Mononuclear cell (primary cell): ENCODE measurements around the gene ARHGAP20. TPM values are rescaled to one million over a fixed set of nuclear protein-coding genes. Genes with fewer than 3 reads are reported as not detected.

ENCODE experiments used
- H3K27me3 ChIP-seq: 2 replicates; pipeline ENCODE4 v1.6.0; 2011; ENCODE audit warnings: low read length, control low read depth; ENCODE audit not compliant: insufficient read depth
- H3K4me1 ChIP-seq: 2 replicates; pipeline ENCODE4 v1.5.1; 2011; ENCODE audit warnings: mild to moderate bottlenecking, low read length, control low read depth; ENCODE audit not compliant: insufficient read depth
- H3K4me3 ChIP-seq: 2 replicates; pipeline ENCODE4 v1.5.1; 2011; ENCODE audit warnings: mild to moderate bottlenecking, low read length, moderate library complexity
- H3K9me3 ChIP-seq: 2 replicates; pipeline ENCODE4 v1.5.1; 2011; ENCODE audit warnings: low read depth, mild to moderate bottlenecking, control low read depth, low read length
- total RNA-seq: library from RNA; depleted of rRNA; stranded (reverse); fragments of >200 nt; gene quantifications from one replicate; pipeline ENCODE4 v1.2.3, GENCODE V29; 2012

The ARHGAP20 gene
- total RNA-seq, 1 donor, result 0.21 TPM

GRCh38 chr11:110606415-110606814 is 105.8 kb downstream of the ARHGAP20 start:
- Histone ChIP-seq H3K9me3 (no peaks in the 10 kb centered on the region), H3K4me1 (no peaks in the 10 kb centered on the region), H3K4me3 (no peak overlapping the region), H3K27me3 (no peaks in the 10 kb centered on the region)

DNA sequence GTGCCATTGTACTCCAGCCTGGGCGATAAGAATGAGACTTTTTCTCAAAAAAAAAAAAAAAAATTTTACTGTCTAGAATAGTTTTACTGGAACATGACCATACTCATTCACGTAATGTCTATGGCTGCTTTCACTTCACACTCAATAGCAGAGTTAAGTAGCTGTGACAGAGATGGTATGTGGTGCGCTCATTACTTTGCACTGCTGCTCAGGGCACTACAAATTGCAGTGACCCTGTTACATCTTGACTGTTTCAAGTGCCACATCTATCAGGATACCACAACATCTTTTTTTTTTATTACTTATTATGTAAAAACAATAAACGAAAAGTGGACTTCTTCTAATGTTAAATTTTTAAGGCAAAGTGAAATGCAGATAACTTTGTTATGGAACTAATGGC is 110.3 kb downstream of the ARHGAP20 start:
- H3K27me3 ChIP-seq, result no peaks in the 10 kb centered on the region
- no peaks in the 10 kb centered on the region for H3K9me3 ChIP-seq
- no peak overlapping the region for H3K4me3 ChIP-seq
- H3K4me1 ChIP-seq, result no peaks in the 10 kb centered on the region

GRCh38 chr11:110600322-110600721 is 111.9 kb downstream of the ARHGAP20 start:
- Histone ChIP-seq H3K9me3 (no peaks in the 10 kb centered on the region), H3K4me1 (no peaks in the 10 kb centered on the region), H3K4me3 (no peak overlapping the region), H3K27me3 (no peaks in the 10 kb centered on the region)

DNA sequence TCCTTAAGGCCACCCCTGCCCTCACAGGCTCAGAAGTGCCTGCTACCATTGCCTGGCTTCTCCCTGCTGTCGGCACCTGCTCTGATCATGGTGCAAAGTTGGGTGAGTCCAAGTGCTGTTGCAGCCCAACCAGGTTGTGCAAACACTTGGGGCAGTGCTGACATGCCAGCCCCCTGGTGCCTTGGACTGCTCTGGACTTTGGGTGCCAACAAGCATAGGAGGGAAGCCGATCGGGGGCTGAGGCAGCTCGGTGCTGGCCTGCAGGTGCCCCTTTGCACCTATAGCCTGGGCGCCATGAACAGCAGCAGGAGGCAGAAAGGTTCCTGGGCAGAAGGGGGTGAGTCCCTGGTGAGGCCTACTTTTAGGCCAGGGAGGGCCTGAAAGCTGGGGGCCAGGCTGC is 113.0 kb downstream of the ARHGAP20 start:
- Histone ChIP-seq H3K9me3 (no peaks in the 10 kb centered on the region), H3K4me3 (no peak overlapping the region), H3K4me1 (no peaks in the 10 kb centered on the region), H3K27me3 (no peaks in the 10 kb centered on the region)

DNA sequence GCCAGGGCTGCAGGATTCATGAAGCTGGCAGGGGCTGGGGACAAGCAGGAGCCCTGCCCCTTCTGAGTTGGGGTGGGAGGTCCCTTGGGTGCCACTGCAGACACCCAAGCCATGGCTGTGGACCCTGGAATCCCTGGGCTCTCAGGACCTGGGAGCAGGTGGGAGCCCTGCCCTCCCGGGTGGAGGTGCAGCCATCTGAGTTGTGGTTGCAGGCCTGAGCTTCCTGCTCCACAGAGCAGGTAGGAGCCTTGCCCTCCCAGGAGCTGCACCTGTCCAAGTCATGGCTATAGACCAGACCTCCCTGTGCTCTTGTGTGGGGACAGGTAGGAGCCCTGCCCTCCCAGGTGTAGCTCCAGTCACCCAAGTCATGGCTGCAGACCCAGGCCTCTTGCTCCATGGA is 113.5 kb downstream of the ARHGAP20 start:
- no peaks in the 10 kb centered on the region for H3K4me1 ChIP-seq
- H3K9me3 ChIP-seq, result no peaks in the 10 kb centered on the region
- no peaks in the 10 kb centered on the region for H3K27me3 ChIP-seq
- H3K4me3 ChIP-seq, result no peak overlapping the region

- no peaks in the 10 kb centered on the region for H3K9me3 ChIP-seq
- H3K27me3 ChIP-seq, result no peaks in the 10 kb centered on the region
- H3K4me3 ChIP-seq, result no peak overlapping the region
- no peaks in the 10 kb centered on the region for H3K4me1 ChIP-seq
These were observed 124.3 kb downstream of the ARHGAP20 start for GRCh38 chr11:110587972-110588371.

DNA sequence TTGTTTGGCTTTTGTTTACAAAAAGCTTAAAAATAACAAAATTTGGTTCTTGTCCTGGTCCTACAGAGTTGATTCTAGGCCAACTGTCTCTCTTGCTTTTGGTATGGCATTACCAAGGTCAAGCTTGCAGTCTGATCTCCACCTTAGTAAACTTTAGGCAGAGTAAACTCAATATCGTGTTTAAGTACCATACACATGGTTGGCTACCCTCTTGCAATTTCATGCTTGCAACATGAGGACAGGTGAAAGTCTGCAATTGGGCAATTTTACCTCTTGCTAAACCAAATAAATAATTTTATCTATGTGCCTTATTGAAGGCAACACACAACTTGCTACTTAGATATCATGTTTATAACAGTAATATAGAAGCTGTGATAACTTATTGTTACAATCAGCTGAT is 125.1 kb downstream of the ARHGAP20 start:
- Histone ChIP-seq H3K4me3 (no peak overlapping the region), H3K4me1 (no peaks in the 10 kb centered on the region), H3K27me3 (no peaks in the 10 kb centered on the region), H3K9me3 (no peaks in the 10 kb centered on the region)

DNA sequence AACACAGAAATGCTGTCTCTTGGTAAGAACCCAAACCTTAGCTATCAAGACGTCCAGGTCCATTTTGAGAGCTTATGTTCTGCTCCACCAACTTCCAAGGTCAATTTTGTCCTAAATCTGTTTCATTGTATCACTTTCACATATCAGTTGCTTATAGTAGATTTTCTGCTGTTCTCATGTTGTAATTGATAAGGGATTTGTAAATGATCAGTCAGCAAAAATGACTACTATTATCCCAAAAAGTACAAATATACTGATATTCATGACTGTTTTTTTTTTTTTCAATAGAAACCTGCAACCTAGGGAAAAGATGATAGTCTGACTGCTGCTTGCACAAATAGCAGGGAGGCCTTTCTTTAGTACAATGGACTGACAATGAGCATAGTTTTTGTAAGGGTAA is 128.1 kb downstream of the ARHGAP20 start:
- H3K27me3 ChIP-seq, result no peaks in the 10 kb centered on the region
- no peaks in the 10 kb centered on the region for H3K9me3 ChIP-seq
- H3K4me3 ChIP-seq, result no peak overlapping the region

DNA sequence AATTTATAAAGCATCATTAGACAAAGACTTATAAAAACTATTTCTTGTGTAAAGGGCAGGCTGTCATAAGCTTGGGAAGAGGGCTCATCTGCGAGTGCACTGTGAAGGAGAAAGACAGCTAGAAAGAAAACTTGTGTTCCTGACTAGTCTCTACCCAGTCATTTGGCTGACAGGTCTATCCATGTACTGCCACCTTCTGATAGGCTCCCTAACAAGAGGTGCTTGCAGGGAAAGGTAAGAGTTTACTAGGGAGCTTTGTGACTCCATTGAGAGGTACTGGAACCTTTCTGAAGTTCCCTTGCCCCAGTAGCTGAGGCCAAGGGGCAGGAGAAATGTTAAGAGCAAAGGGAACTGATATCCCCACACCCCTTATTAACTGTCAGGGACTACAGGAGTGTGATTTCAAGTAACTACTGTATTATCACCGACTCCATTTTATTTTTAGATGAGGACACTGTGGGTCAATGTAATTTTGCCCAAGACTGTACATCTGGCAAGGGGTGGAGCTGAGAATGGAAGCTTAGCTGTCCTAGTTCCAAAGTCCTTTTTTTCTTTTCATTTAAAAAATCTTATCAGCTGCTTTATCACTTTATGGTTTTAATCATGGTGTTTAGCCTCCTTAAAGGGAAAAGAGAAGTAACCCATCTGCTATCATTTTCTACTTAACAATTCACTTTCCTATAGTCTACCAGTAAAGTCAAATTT is 129.4 kb downstream of the ARHGAP20 start:
- Histone ChIP-seq H3K9me3 (no peaks in the 10 kb centered on the region), H3K4me3 (no peak overlapping the region), H3K4me1 (no peaks in the 10 kb centered on the region), H3K27me3 (no peaks in the 10 kb centered on the region)

More for the DNA sequence above, 128.1 kb downstream of the ARHGAP20 start:
- H3K4me1 ChIP-seq, result no peaks in the 10 kb centered on the region

DNA sequence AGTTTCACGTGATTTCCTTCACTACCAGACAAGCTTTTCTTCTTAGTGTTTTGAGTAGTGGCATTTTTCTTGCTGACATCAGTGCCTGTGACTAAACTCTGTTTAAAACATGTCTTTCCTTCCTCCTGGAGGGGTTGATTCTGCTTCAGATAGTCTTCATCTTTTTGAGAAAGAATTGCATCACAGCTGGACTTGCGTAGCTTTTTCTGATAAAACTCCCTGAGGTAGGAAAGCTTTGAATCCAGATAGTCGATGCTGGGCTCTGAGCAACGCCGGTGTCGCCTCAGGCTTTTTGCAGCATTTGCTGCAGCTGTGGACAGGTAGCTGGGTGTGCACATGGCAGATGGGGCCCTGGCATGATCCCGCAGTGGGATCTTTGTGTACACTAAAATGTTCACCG is 131.7 kb downstream of the ARHGAP20 start:
- H3K27me3 ChIP-seq, result no peaks in the 10 kb centered on the region
- H3K9me3 ChIP-seq, result no peaks in the 10 kb centered on the region
- H3K4me1 ChIP-seq, result no peaks in the 10 kb centered on the region
- no peak overlapping the region for H3K4me3 ChIP-seq

- no peak overlapping the region for H3K4me3 ChIP-seq
- H3K4me1 ChIP-seq, result no peaks in the 10 kb centered on the region
- peaks cover 2% of the 10 kb centered on the region for H3K27me3 ChIP-seq
- no peaks in the 10 kb centered on the region for H3K9me3 ChIP-seq
These were observed 138.8 kb downstream of the ARHGAP20 start for GRCh38 chr11:110573411-110573810.

DNA sequence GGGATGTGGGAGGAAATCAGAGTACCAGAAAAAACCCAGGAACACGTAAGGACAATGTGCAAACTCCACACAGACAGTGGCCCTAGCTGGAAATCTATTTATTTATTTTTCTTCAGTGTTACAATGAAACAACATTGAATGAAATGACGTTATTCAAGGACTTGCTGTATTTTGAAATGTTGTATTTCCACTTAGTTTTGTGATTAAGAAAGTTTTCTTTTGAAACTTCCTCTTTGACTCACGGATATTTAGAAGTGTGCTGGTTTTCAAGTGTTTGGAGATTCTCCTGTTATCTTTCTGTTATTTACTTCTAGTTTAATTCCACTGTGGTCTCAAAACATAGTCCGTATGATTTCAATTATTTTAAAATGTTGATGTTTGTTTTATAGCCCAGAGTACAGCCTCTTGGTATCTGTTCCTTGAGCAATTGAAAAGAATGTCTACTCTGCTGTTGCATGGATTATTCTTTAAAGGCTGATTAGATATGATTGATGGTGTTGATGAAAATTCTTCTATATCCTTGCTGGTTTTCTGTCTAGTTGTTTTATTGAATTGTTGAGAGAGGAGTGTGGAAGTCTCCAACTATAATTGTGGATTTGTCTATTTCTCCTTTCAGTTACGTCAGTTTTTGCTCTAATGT is 141.0 kb downstream of the ARHGAP20 start:
- H3K4me1 ChIP-seq, result no peaks in the 10 kb centered on the region
- H3K27me3 ChIP-seq, result peaks cover 2% of the 10 kb centered on the region
- H3K9me3 ChIP-seq, result no peaks in the 10 kb centered on the region
- no peak overlapping the region for H3K4me3 ChIP-seq

- Histone ChIP-seq H3K4me3 (no peak overlapping the region), H3K9me3 (no peaks in the 10 kb centered on the region), H3K27me3 (no peaks in the 10 kb centered on the region), H3K4me1 (no peaks in the 10 kb centered on the region)
These were observed 145.7 kb downstream of the ARHGAP20 start for GRCh38 chr11:110566577-110566976.

- Histone ChIP-seq H3K4me1 (no peaks in the 10 kb centered on the region), H3K4me3 (no peak overlapping the region), H3K9me3 (no peaks in the 10 kb centered on the region), H3K27me3 (no peaks in the 10 kb centered on the region)
These were observed 146.6 kb downstream of the ARHGAP20 start for GRCh38 chr11:110565357-110566336.

- Histone ChIP-seq H3K27me3 (no peaks in the 10 kb centered on the region), H3K4me3 (no peak overlapping the region), H3K9me3 (no peaks in the 10 kb centered on the region), H3K4me1 (no peaks in the 10 kb centered on the region)
These were observed 147.4 kb downstream of the ARHGAP20 start for GRCh38 chr11:110564676-110565356.
